OCI-LY1 (cell line): ENCODE results near the gene CDH8.

Source experiments
- CTCF ChIP-seq: fragments of 200-600 bp; sonication (generic), shearing (Covaris generic); IDR thresholded peaks from 2 replicates; pipeline ENCODE4 v1.5.1; 2017; ENCODE audit warnings: mild to moderate bottlenecking, antibody characterized with exemption, low read length, moderate library complexity, mixed read lengths
- EZH2 ChIP-seq: fragments of 200-600 bp; sonication (generic), shearing (Covaris generic); IDR thresholded peaks from 2 replicates; pipeline ENCODE4 v1.8.0; 2017; ENCODE audit warnings: borderline replicate concordance, mixed run types, mild to moderate bottlenecking, antibody characterized with exemption, low read length, moderate library complexity, mixed read lengths

GRCh38 chr16:61934601-61935000 is 101.6 kb downstream of the CDH8 start:
- no peak for TF ChIP-seq CTCF
- no peak for TF ChIP-seq EZH2
